Measurements from ENCODE around the gene LRRN3.

GRCh38 chr7:111173528-111173927 lies 82.6 kb downstream of the LRRN3 start:
- TF ChIP-seq CTCF (conservative IDR thresholded peaks at IDR 0.05) (no peak), EZH2 (IDR thresholded peaks at IDR 0.05; ENCODE audit: low read depth) (no peak)

All from PC-9 (cell line).